PFSK-1 (cell line): ENCODE measurements around the gene WBP4.

ENCODE experiments used
- FOXP2 ChIP-seq: optimal IDR thresholded peaks from 2 replicates; pipeline ENCODE3; 2011; ENCODE audit warnings: borderline replicate concordance, control low read depth, inconsistent platforms; ENCODE audit not compliant: insufficient read depth; ENCODE audit errors: extremely low read length, extremely low read depth
- POLR2AphosphoS5 ChIP-seq: IDR thresholded peaks from 2 replicates; pipeline ENCODE4 v1.6.1; 2012; ENCODE audit warnings: low read depth, mild to moderate bottlenecking, control low read depth, low read length, moderate library complexity
- SIN3A ChIP-seq: IDR thresholded peaks from 2 replicates; pipeline ENCODE4 v1.6.1; 2012; ENCODE audit warnings: mild to moderate bottlenecking, low read length, moderate library complexity, borderline replicate concordance; ENCODE audit not compliant: insufficient read depth
- TAF1 ChIP-seq: IDR thresholded peaks from 2 replicates; pipeline ENCODE4 v1.6.1; 2012; ENCODE audit warnings: low read length, control low read depth, borderline replicate concordance; ENCODE audit not compliant: insufficient read depth
- TF ChIP-seq, protein P1 (sequence below), 2 experiments: IDR thresholded peaks; 2 replicates each; pipeline versions ENCODE4 v1.6.1 to v1.8.0; 2011 to 2012; ENCODE audit warnings: low read depth in 2 of 2, low read length in 2 of 2, control low read depth in 1 of 2, inconsistent platforms in 1 of 2, mild to moderate bottlenecking in 1 of 2, moderate library complexity in 1 of 2; ENCODE audit not compliant: insufficient read depth in 1 of 2

DNA sequence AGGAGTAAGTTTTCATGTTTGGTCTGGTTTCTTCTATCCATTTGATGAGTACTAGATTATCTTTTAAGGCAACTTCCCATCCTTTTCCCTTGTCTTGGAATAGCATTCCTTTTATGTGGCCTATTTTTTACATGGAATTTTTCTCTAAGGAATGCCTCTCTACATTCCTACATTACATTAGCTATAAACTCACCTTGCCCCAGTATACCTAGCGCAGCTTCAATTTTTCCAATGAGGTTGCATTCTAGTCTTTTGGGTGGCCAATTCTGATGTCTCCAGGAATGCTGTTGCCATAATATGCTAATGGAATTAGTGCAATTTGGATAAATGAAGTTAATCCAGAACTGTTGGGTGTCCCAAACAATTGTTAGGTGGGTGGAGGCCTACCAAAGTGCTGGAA, 37.5 kb downstream of the WBP4 start:
- TF ChIP-seq, protein P1, sequence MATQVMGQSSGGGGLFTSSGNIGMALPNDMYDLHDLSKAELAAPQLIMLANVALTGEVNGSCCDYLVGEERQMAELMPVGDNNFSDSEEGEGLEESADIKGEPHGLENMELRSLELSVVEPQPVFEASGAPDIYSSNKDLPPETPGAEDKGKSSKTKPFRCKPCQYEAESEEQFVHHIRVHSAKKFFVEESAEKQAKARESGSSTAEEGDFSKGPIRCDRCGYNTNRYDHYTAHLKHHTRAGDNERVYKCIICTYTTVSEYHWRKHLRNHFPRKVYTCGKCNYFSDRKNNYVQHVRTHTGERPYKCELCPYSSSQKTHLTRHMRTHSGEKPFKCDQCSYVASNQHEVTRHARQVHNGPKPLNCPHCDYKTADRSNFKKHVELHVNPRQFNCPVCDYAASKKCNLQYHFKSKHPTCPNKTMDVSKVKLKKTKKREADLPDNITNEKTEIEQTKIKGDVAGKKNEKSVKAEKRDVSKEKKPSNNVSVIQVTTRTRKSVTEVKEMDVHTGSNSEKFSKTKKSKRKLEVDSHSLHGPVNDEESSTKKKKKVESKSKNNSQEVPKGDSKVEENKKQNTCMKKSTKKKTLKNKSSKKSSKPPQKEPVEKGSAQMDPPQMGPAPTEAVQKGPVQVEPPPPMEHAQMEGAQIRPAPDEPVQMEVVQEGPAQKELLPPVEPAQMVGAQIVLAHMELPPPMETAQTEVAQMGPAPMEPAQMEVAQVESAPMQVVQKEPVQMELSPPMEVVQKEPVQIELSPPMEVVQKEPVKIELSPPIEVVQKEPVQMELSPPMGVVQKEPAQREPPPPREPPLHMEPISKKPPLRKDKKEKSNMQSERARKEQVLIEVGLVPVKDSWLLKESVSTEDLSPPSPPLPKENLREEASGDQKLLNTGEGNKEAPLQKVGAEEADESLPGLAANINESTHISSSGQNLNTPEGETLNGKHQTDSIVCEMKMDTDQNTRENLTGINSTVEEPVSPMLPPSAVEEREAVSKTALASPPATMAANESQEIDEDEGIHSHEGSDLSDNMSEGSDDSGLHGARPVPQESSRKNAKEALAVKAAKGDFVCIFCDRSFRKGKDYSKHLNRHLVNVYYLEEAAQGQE (IDR thresholded peaks at IDR 0.05; ENCODE audit: insufficient read depth in 1 of 2, low read depth in 2 of 2, low read length in 2 of 2) = no peak
- TF ChIP-seq POLR2AphosphoS5 (no peak), TAF1 (no peak), FOXP2 (no peak), SIN3A (no peak)
